ENCODE measurements around the gene CRYBA4.

The CRYBA4 gene

GRCh38 chr22:26662160-26662559 is 40.4 kb downstream of the CRYBA4 start:
- no peak for TF ChIP-seq CTCF (IDR thresholded peaks at IDR 0.05; ENCODE audit: low read depth, low read length)
- Histone ChIP-seq H3K36me3 (no peaks in the 10 kb centered on the region), H3K27me3 (peaks cover 4% of the 10 kb centered on the region), H3K4me1 (peaks cover 5% of the 10 kb centered on the region), H3K9me3 (no peaks in the 10 kb centered on the region), H3K4me3 (ENCODE audit: low read depth, low read length) (no peak overlapping the region)
- no peak for DNase-seq

GRCh38 chr22:26663374-26663923 is 41.7 kb downstream of the CRYBA4 start:
- peaks cover 5% of the 10 kb centered on the region for H3K4me1 ChIP-seq

GRCh38 chr22:26665813-26666231 is 44.1 kb downstream of the CRYBA4 start:
- no peaks in the 10 kb centered on the region for H3K27me3 ChIP-seq
- no peaks in the 10 kb centered on the region for H3K36me3 ChIP-seq
- TF ChIP-seq CTCF (IDR thresholded peaks at IDR 0.05; ENCODE audit: low read depth, low read length) = no peak
- no peak for DNase-seq
- H3K9me3 ChIP-seq = no peaks in the 10 kb centered on the region
- peaks cover 6% of the 10 kb centered on the region for H3K4me1 ChIP-seq
- no peak overlapping the region for H3K4me3 ChIP-seq (ENCODE audit: low read depth, low read length)

More at GRCh38 chr22:26663374-26663923, 41.7 kb downstream of the CRYBA4 start:
- no peak for TF ChIP-seq CTCF (IDR thresholded peaks at IDR 0.05; ENCODE audit: low read depth, low read length)
- Histone ChIP-seq H3K4me3 (ENCODE audit: low read depth, low read length) (no peak overlapping the region), H3K36me3 (no peaks in the 10 kb centered on the region), H3K9me3 (no peaks in the 10 kb centered on the region), H3K27me3 (no peaks in the 10 kb centered on the region)
- DNase-seq = no peak

GRCh38 chr22:26667140-26667539 is 45.4 kb downstream of the CRYBA4 start:
- no peak for DNase-seq
- H3K4me1 ChIP-seq = peaks cover 7% of the 10 kb centered on the region
- no peak for TF ChIP-seq CTCF (IDR thresholded peaks at IDR 0.05; ENCODE audit: low read depth, low read length)
- no peaks in the 10 kb centered on the region for H3K36me3 ChIP-seq
- H3K27me3 ChIP-seq = no peaks in the 10 kb centered on the region
- no peaks in the 10 kb centered on the region for H3K9me3 ChIP-seq
- no peak overlapping the region for H3K4me3 ChIP-seq (ENCODE audit: low read depth, low read length)

- no peaks in the 10 kb centered on the region for H3K9me3 ChIP-seq
- H3K36me3 ChIP-seq = no peaks in the 10 kb centered on the region
Measured at GRCh38 chr22:26669060-26669481, 47.3 kb downstream of the CRYBA4 start.

More at GRCh38 chr22:26669060-26669481, 47.3 kb downstream of the CRYBA4 start:
- Histone ChIP-seq H3K4me1 (peaks cover 9% of the 10 kb centered on the region), H3K27me3 (no peaks in the 10 kb centered on the region), H3K4me3 (ENCODE audit: low read depth, low read length) (no peak overlapping the region)
- peak; percentile 71 for TF ChIP-seq CTCF (IDR thresholded peaks at IDR 0.05; ENCODE audit: low read depth, low read length)
- peak; percentile 78 for DNase-seq
